H9 (cell line): ENCODE measurements around the gene RAF1. TPM values are rescaled to one million over a fixed set of nuclear protein-coding genes. Genes with fewer than 3 reads are reported as not detected.

ENCODE experiments used
- DNase-seq: peaks from one replicate; pipeline ENCODE4 v3.0.0-alpha.2; 2017
- H2AFZ ChIP-seq: one replicate; pipeline ENCODE4 v1.6.1; 2013; ENCODE audit warnings: mild to moderate bottlenecking, low read length, control low read depth, moderate library complexity
- H2AK5ac ChIP-seq: 2 replicates; pipeline ENCODE4 v1.6.1; 2013; ENCODE audit warnings: low read length, control low read depth, mixed read lengths; ENCODE audit not compliant: insufficient read length
- H2BK120ac ChIP-seq: one replicate; pipeline ENCODE4 v1.6.1; 2013; ENCODE audit warnings: low read depth, mild to moderate bottlenecking, low read length, control low read depth, inconsistent platforms; ENCODE audit not compliant: poor library complexity, severe bottlenecking
- H2BK12ac ChIP-seq: 2 replicates; pipeline ENCODE4 v1.6.1; 2013; ENCODE audit warnings: low read length, control low read depth, mixed read lengths, low read depth; ENCODE audit not compliant: insufficient read length
- H2BK15ac ChIP-seq: 2 replicates; pipeline ENCODE4 v1.6.1; 2013; ENCODE audit warnings: low read depth, low read length, control low read depth
- H2BK20ac ChIP-seq: one replicate; pipeline ENCODE4 v1.6.1; 2013; ENCODE audit warnings: low read depth, mild to moderate bottlenecking, low read length, control low read depth, inconsistent platforms; ENCODE audit not compliant: poor library complexity, severe bottlenecking
- H2BK5ac ChIP-seq: 2 replicates; pipeline ENCODE4 v1.6.1; 2013; ENCODE audit warnings: low read length, control low read depth, mixed read lengths; ENCODE audit not compliant: insufficient read length
- H3K14ac ChIP-seq: 2 replicates; pipeline ENCODE4 v1.6.1; 2013; ENCODE audit warnings: low read length, control low read depth; ENCODE audit not compliant: insufficient read depth
- H3K18ac ChIP-seq: 2 replicates; pipeline ENCODE4 v1.6.1; 2013; ENCODE audit warnings: low read depth, mild to moderate bottlenecking, mixed read lengths, low read length, control low read depth; ENCODE audit not compliant: insufficient read length
- H3K23ac ChIP-seq: 2 replicates; pipeline ENCODE4 v1.6.1; 2013; ENCODE audit warnings: low read length, control low read depth, mixed read lengths, low read depth; ENCODE audit not compliant: insufficient read length
- H3K23me2 ChIP-seq: 2 replicates; pipeline ENCODE4 v1.6.1; 2013; ENCODE audit warnings: low read depth, mild to moderate bottlenecking, mixed read lengths, low read length, control low read depth; ENCODE audit not compliant: insufficient read length, poor library complexity, severe bottlenecking
- H3K27ac ChIP-seq: 2 replicates; pipeline ENCODE4 v1.5.1; 2013; ENCODE audit warnings: low read length, control low read depth, mixed read lengths, low read depth; ENCODE audit not compliant: insufficient read length
- H3K27me3 ChIP-seq: 2 replicates; pipeline ENCODE4 v1.6.1; 2013; ENCODE audit warnings: low read length, control low read depth, inconsistent platforms; ENCODE audit not compliant: insufficient read depth
- H3K4ac ChIP-seq: 2 replicates; pipeline ENCODE4 v1.6.1; 2013; ENCODE audit warnings: low read depth, mild to moderate bottlenecking, control low read depth, inconsistent platforms, low read length, moderate library complexity
- H3K4me1 ChIP-seq: 2 replicates; pipeline ENCODE4 v1.6.1; 2013; ENCODE audit warnings: low read length, control low read depth, inconsistent platforms; ENCODE audit not compliant: insufficient read depth
- H3K4me2 ChIP-seq: 2 replicates; pipeline ENCODE4 v1.6.1; 2013; ENCODE audit warnings: low read length, control low read depth, mixed read lengths; ENCODE audit not compliant: insufficient read length, insufficient read depth
- H3K56ac ChIP-seq: 2 replicates; pipeline ENCODE4 v1.6.1; 2013; ENCODE audit warnings: low read depth, mild to moderate bottlenecking, mixed read lengths, low read length, control low read depth; ENCODE audit not compliant: insufficient read length
- H3K79me1 ChIP-seq: 2 replicates; pipeline ENCODE4 v1.6.1; 2013; ENCODE audit warnings: low read depth, mild to moderate bottlenecking, moderate library complexity, low read length, control low read depth, inconsistent platforms; ENCODE audit not compliant: insufficient read depth, poor library complexity, severe bottlenecking
- H3K79me2 ChIP-seq: 2 replicates; pipeline ENCODE4 v1.6.1; 2013; ENCODE audit warnings: low read length, control low read depth, inconsistent platforms; ENCODE audit not compliant: insufficient read depth
- H3K9ac ChIP-seq: 2 replicates; pipeline ENCODE4 v1.6.1; 2013; ENCODE audit warnings: low read length, control low read depth, mixed read lengths; ENCODE audit not compliant: insufficient read length; ENCODE audit errors: extremely low read depth
- H3K9me3 ChIP-seq: one replicate; pipeline ENCODE4 v1.6.1; 2013; ENCODE audit warnings: low read depth, low read length, inconsistent platforms; ENCODE audit not compliant: control insufficient read depth
- H3T11ph ChIP-seq: one replicate; pipeline ENCODE4 v1.6.1; 2013; ENCODE audit warnings: mild to moderate bottlenecking, low read length, control low read depth, inconsistent platforms
- H4K20me1 ChIP-seq: one replicate; pipeline ENCODE4 v1.6.1; 2013; ENCODE audit not compliant: control insufficient read depth, insufficient read length, insufficient read depth
- H4K5ac ChIP-seq: 2 replicates; pipeline ENCODE4 v1.6.1; 2013; ENCODE audit warnings: low read depth, mild to moderate bottlenecking, mixed read lengths, low read length, control low read depth; ENCODE audit not compliant: insufficient read length
- H4K8ac ChIP-seq: replicated peaks from 2 replicates; pipeline ENCODE4 v1.6.1; 2013; ENCODE audit warnings: low read length, control low read depth, mixed read lengths, low read depth; ENCODE audit not compliant: insufficient read length
- H4K91ac ChIP-seq: 2 replicates; pipeline ENCODE4 v1.6.1; 2013; ENCODE audit warnings: low read depth, mild to moderate bottlenecking, moderate library complexity, mixed read lengths, low read length, control low read depth; ENCODE audit not compliant: insufficient read length
- H3K27ac Mint-ChIP-seq, 3 experiments: 2 replicates in 2 of 3; 3 replicates in 1 of 3; pipeline ENCODE4 v1.8.0; 2020 to 2021; ENCODE audit warnings: mixed read lengths in 3 of 3, mild to moderate bottlenecking in 1 of 3, moderate library complexity in 1 of 3
- H3K27me3 Mint-ChIP-seq: 2 replicates; pipeline ENCODE4 v1.8.0; 2021; ENCODE audit warnings: low read depth, mild to moderate bottlenecking, moderate library complexity, mixed read lengths
- H3K36me3 Mint-ChIP-seq, 3 experiments: 2 replicates in 2 of 3; 3 replicates in 1 of 3; pipeline ENCODE4 v1.8.0; 2020 to 2021; ENCODE audit warnings: low read depth in 3 of 3, mixed read lengths in 3 of 3; ENCODE audit not compliant: insufficient read depth in 1 of 3
- H3K4me1 Mint-ChIP-seq, 2 experiments: 2 replicates each; pipeline ENCODE4 v1.8.0; 2020; ENCODE audit warnings: mixed read lengths in 2 of 2
- H3K4me3 Mint-ChIP-seq, 2 experiments: 2 replicates in 1 of 2; 3 replicates in 1 of 2; pipeline ENCODE4 v1.8.0; 2020 to 2021; ENCODE audit warnings: mild to moderate bottlenecking in 2 of 2, mixed read lengths in 2 of 2, moderate library complexity in 1 of 2
- H3K9me3 Mint-ChIP-seq, 2 experiments: 2 replicates in 1 of 2; 3 replicates in 1 of 2; pipeline ENCODE4 v1.8.0; 2020; ENCODE audit warnings: mild to moderate bottlenecking in 2 of 2, mixed read lengths in 2 of 2, moderate library complexity in 1 of 2
- WGBS: extraction: QIAGEN DNeasy Blood & Tissue Kit; methylation state at CpG from one replicate; pipeline ENCODE4 v1.1.7; 2013; ENCODE audit warnings: missing lambda C conversion rate, low lambda C conversion rate, mixed read lengths; ENCODE audit not compliant: insufficient read length; ENCODE audit errors: extremely low coverage; 5-methylcytosine and 5-hydroxymethylcytosine counted together
- total RNA-seq: library from RNA; stranded (reverse); gene quantifications from 2 replicates; pipeline ENCODE4 v1.2.1, GENCODE V29; 2021
- TF ChIP-seq, protein P1 (sequence below): fragments of 200-600 bp; sonication (generic); conservative IDR thresholded peaks from 3 replicates; pipeline ENCODE4 v1.8.0; 2021; ENCODE audit warnings: antibody characterized with exemption, mild to moderate bottlenecking

RAF1 gene
- total RNA-seq, 1 experiment from 2014 or later: 112 TPM

DNA sequence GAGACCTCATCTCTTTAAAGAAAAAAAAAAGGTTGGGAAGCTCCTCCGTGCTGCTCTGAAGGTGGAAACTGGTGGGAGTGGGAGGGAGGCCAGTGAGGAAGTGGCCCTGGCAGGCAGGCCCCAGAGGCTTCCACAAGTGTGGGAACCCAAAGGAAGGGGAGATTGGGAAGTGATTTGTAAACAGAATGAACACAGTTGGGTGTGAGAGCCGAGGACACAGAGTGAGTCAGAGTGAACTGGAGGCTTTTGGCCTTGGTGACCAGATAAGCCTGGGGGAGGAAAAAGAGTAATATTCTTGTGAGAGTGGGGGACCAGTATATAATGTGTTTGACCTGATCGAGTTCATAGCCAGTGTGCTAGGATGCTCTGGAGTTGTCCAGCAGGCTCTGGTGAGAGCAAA is 84.0 kb downstream of the RAF1 start:
- H3K27me3 Mint-ChIP-seq: no peaks in the 10 kb centered on the region
- H3K4me1 Mint-ChIP-seq: peaks cover 0 to 4% of the 10 kb centered on the region in 2 experiments; a peak in 1 of 4 replicates
- no peak overlapping the region for H2BK20ac ChIP-seq
- H3K79me1 ChIP-seq: no peaks in the 10 kb centered on the region
- H4K8ac ChIP-seq: no peak overlapping the region
- no peak overlapping the region for H3K27ac ChIP-seq
- no peaks in the 10 kb centered on the region for H3K9me3 Mint-ChIP-seq
- H3K4me2 ChIP-seq: no peak overlapping the region
- H3K14ac ChIP-seq: no peak overlapping the region
- H3K4me1 ChIP-seq: no peaks in the 10 kb centered on the region
- no CpG with 5 or more reads among the region's 3 CpGs for WGBS
- no peaks in the 10 kb centered on the region for H3K9me3 ChIP-seq
- no peaks in the 10 kb centered on the region for H3K27me3 ChIP-seq
- no peak overlapping the region for H2AK5ac ChIP-seq
- H3K4me3 Mint-ChIP-seq: no peak overlapping the region
- H3T11ph ChIP-seq: no peak overlapping the region
- H2BK5ac ChIP-seq: no peak overlapping the region
- no peak overlapping the region for H3K18ac ChIP-seq
- H2AFZ ChIP-seq: no peak overlapping the region
- H2BK120ac ChIP-seq: no peak overlapping the region
- no peak overlapping the region for H4K5ac ChIP-seq
- H3K4ac ChIP-seq: no peak overlapping the region
- no peak overlapping the region for H3K23ac ChIP-seq
- peaks cover 35 to 87% (median 78%) of the 10 kb centered on the region in 3 experiments for H3K36me3 Mint-ChIP-seq
- H3K23me2 ChIP-seq: no peaks in the 10 kb centered on the region
- H2BK12ac ChIP-seq: no peak overlapping the region
- no peak overlapping the region for H2BK15ac ChIP-seq
- no peak overlapping the region for H3K56ac ChIP-seq
- no peak for DNase-seq
- H3K9ac ChIP-seq: no peak overlapping the region
- H4K20me1 ChIP-seq: peaks cover 2% of the 10 kb centered on the region
- H4K91ac ChIP-seq: no peak overlapping the region
- H3K79me2 ChIP-seq: no peaks in the 10 kb centered on the region
- TF ChIP-seq, protein P1, sequence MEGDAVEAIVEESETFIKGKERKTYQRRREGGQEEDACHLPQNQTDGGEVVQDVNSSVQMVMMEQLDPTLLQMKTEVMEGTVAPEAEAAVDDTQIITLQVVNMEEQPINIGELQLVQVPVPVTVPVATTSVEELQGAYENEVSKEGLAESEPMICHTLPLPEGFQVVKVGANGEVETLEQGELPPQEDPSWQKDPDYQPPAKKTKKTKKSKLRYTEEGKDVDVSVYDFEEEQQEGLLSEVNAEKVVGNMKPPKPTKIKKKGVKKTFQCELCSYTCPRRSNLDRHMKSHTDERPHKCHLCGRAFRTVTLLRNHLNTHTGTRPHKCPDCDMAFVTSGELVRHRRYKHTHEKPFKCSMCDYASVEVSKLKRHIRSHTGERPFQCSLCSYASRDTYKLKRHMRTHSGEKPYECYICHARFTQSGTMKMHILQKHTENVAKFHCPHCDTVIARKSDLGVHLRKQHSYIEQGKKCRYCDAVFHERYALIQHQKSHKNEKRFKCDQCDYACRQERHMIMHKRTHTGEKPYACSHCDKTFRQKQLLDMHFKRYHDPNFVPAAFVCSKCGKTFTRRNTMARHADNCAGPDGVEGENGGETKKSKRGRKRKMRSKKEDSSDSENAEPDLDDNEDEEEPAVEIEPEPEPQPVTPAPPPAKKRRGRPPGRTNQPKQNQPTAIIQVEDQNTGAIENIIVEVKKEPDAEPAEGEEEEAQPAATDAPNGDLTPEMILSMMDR: no peak
- H3K27ac Mint-ChIP-seq: peak overlapping the region in 1 of 3 experiments; percentile 56; a peak in 1 of 7 replicates
